Neural crest cell (in vitro differentiated cells): ENCODE results near the gene TINCR. TPM values are rescaled to one million over a fixed set of nuclear protein-coding genes. Genes with fewer than 3 reads are reported as not detected.

Experiments used
- DNase-seq: peaks from one replicate; pipeline ENCODE4 v3.0.0; 2021; ENCODE audit warnings: low read depth, mixed read lengths, low spot score
- H3K27ac Mint-ChIP-seq: one replicate; pipeline ENCODE4 v1.8.0; 2021; ENCODE audit warnings: mild to moderate bottlenecking, mixed read lengths; ENCODE audit not compliant: unreplicated experiment
- H3K27me3 Mint-ChIP-seq: 2 replicates; pipeline ENCODE4 v1.8.0; 2021; ENCODE audit warnings: low read depth, mild to moderate bottlenecking, mixed read lengths
- H3K36me3 Mint-ChIP-seq: 2 replicates; pipeline ENCODE4 v1.8.0; 2021; ENCODE audit warnings: low read depth, mild to moderate bottlenecking, mixed read lengths
- H3K4me1 Mint-ChIP-seq: 2 replicates; pipeline ENCODE4 v1.8.0; 2021; ENCODE audit warnings: mixed read lengths
- H3K4me3 Mint-ChIP-seq: one replicate; pipeline ENCODE4 v1.8.0; 2021; ENCODE audit warnings: mild to moderate bottlenecking, mixed read lengths
- H3K9me3 Mint-ChIP-seq: 2 replicates; pipeline ENCODE4 v1.8.0; 2021; ENCODE audit warnings: mixed read lengths
- CTCF ChIP-seq: fragments of 200-600 bp; sonication (generic); conservative IDR thresholded peaks from 2 replicates; pipeline ENCODE4 v1.5.0; 2021; ENCODE audit warnings: antibody characterized with exemption, mild to moderate bottlenecking
- total RNA-seq: library from RNA; stranded (reverse); gene quantifications from 2 replicates; pipeline ENCODE4 v1.2.1, GENCODE V29; 2021

Gene TINCR
- total RNA-seq, 1 donor from 2014 or later: 0.37 TPM

DNA sequence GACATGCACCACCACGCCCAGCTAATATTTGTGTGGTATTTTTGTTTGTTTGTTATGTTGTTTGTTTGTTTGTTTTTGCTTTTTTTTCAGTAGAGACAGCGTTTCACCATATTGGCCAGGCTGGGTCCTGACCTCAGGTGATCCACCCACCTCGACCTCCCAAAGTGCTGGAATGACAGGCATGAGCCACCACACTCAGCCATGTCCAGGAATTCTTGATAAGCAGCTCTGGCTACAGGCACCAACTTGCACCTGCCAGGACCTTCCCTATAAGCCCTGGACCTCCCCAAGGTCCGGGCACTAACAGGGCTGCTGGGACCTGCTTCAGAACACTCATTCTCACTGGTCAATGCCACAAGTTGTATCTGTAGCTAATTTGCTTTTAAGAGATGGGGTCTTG lies 48.7 kb downstream of the TINCR start:
- peaks cover 17% of the 10 kb centered on the region for H3K9me3 Mint-ChIP-seq
- no peak for DNase-seq
- H3K27me3 Mint-ChIP-seq: peaks cover 8% of the 10 kb centered on the region
- peaks cover 12% of the 10 kb centered on the region for H3K4me1 Mint-ChIP-seq
- peaks cover 10% of the 10 kb centered on the region for H3K36me3 Mint-ChIP-seq
- no peak overlapping the region for H3K4me3 Mint-ChIP-seq
- TF ChIP-seq CTCF: no peak
- H3K27ac Mint-ChIP-seq: no peak overlapping the region

- TF ChIP-seq CTCF: peak; percentile 51
- H3K4me3 Mint-ChIP-seq: no peak overlapping the region
Measured at GRCh38 chr19:5515737-5516136, 52.0 kb downstream of the TINCR start.

GRCh38 chr19:5514001-5514400 lies 53.8 kb downstream of the TINCR start:
- TF ChIP-seq CTCF: no peak
- peaks cover 11% of the 10 kb centered on the region for H3K9me3 Mint-ChIP-seq
- H3K27ac Mint-ChIP-seq: no peak overlapping the region
- no peak for DNase-seq
- no peaks in the 10 kb centered on the region for H3K4me1 Mint-ChIP-seq
- peaks cover 10% of the 10 kb centered on the region for H3K36me3 Mint-ChIP-seq
- no peak overlapping the region for H3K4me3 Mint-ChIP-seq
- no peaks in the 10 kb centered on the region for H3K27me3 Mint-ChIP-seq

More at GRCh38 chr19:5515737-5516136, 52.0 kb downstream of the TINCR start:
- no peak for DNase-seq
- peaks cover 3% of the 10 kb centered on the region for H3K27me3 Mint-ChIP-seq
- H3K36me3 Mint-ChIP-seq: peaks cover 10% of the 10 kb centered on the region
- H3K9me3 Mint-ChIP-seq: peaks cover 14% of the 10 kb centered on the region
- H3K4me1 Mint-ChIP-seq: no peaks in the 10 kb centered on the region
- no peak overlapping the region for H3K27ac Mint-ChIP-seq

- H3K27ac Mint-ChIP-seq: no peak overlapping the region
- no peak for DNase-seq
- no peaks in the 10 kb centered on the region for H3K27me3 Mint-ChIP-seq
- H3K36me3 Mint-ChIP-seq: peaks cover 10% of the 10 kb centered on the region
- TF ChIP-seq CTCF: no peak
- peaks cover 11% of the 10 kb centered on the region for H3K9me3 Mint-ChIP-seq
- H3K4me3 Mint-ChIP-seq: no peak overlapping the region
- no peaks in the 10 kb centered on the region for H3K4me1 Mint-ChIP-seq
Measured at GRCh38 chr19:5512715-5513114, 55.0 kb downstream of the TINCR start.

Other genes starting within 250 kb of the TINCR start
- gene PTPRS, start 227.1 kb downstream of the TINCR start, total RNA-seq: 333 and 357 TPM in 2 replicates
- not detected in 2 replicates for gene ZNRF4, start 112.5 kb downstream of the TINCR start, total RNA-seq
- gene SAFB2, start 54.8 kb upstream of the TINCR start, total RNA-seq: 103 and 117 TPM in 2 replicates
- 176 and 184 TPM in 2 replicates for gene SAFB, start 55.1 kb upstream of the TINCR start, total RNA-seq
- 23.2 and 25.6 TPM in 2 replicates for gene MICOS13, start 112.6 kb upstream of the TINCR start, total RNA-seq
- 16.0 and 21.7 TPM in 2 replicates for gene HSD11B1L, start 113.1 kb upstream of the TINCR start, total RNA-seq
- 1,029 and 1,097 TPM in 2 replicates for gene RPL36, start 122.3 kb upstream of the TINCR start, total RNA-seq
- 89.9 and 93.2 TPM in 2 replicates for gene LONP1, start 152.2 kb upstream of the TINCR start, total RNA-seq
- gene CATSPERD, start 152.7 kb upstream of the TINCR start, total RNA-seq: not detected in 2 replicates
- gene PRR22, start 216.8 kb upstream of the TINCR start, total RNA-seq: 6.7 and 6.8 TPM in 2 replicates
- 65.1 and 67.2 TPM in 2 replicates for gene DUS3L, start 223.2 kb upstream of the TINCR start, total RNA-seq
- 4.4 and 4.8 TPM in 2 replicates for gene NRTN, start 237.1 kb upstream of the TINCR start, total RNA-seq